Large intestine (tissue), 3 donors: ENCODE data around the gene SYP. TPM values are rescaled to one million over a fixed set of nuclear protein-coding genes. Genes with fewer than 3 reads are reported as not detected.
A peak's percentile ranks its signal among the peaks of the same experiment; 100 is the strongest.

ENCODE experiments used
- DNase-seq, 2 donors: peaks; one replicate each; pipeline versions ENCODE4 v3.0.0 to v3.0.0-alpha.2; 2013
- H3K27ac ChIP-seq: one replicate; pipeline ENCODE4 v1.5.1; 2013; ENCODE audit warnings: low read length
- H3K27me3 ChIP-seq: 2 replicates; pipeline ENCODE4 v1.6.1; 2013; ENCODE audit warnings: low read length; ENCODE audit not compliant: control insufficient read depth, insufficient read depth
- H3K36me3 ChIP-seq: 2 replicates; pipeline ENCODE4 v1.6.1; 2013; ENCODE audit warnings: low read length; ENCODE audit not compliant: control insufficient read depth, insufficient read depth
- H3K4me1 ChIP-seq: one replicate; pipeline ENCODE4 v1.6.1; 2013; ENCODE audit warnings: low read length; ENCODE audit not compliant: control insufficient read depth, insufficient read depth
- H3K4me3 ChIP-seq: one replicate; pipeline ENCODE4 v1.5.1; 2013; ENCODE audit warnings: low read length
- H3K9me3 ChIP-seq: one replicate; pipeline ENCODE4 v1.6.1; 2013; ENCODE audit warnings: mild to moderate bottlenecking, low read depth, low read length, moderate library complexity; ENCODE audit not compliant: control insufficient read depth
- WGBS: methylation state at CpG from one replicate; pipeline ENCODE4 v1.1.5; 2013; ENCODE audit warnings: low lambda C conversion rate; ENCODE audit not compliant: insufficient coverage; 5-methylcytosine and 5-hydroxymethylcytosine counted together
- polyA plus RNA-seq: library from polyadenylated mRNA; unstranded; fragments of 120-200 nt; gene quantifications from one replicate; pipeline ENCODE4 v1.2.1, GENCODE V29; 2013

The SYP gene
- polyA plus RNA-seq, 1 donor = 20.2 TPM

GRCh38 chrX:49206543-49206942 lies 6.5 kb upstream of the SYP start:
- Histone ChIP-seq H3K9me3 (no peaks in the 10 kb centered on the region), H3K27me3 (peaks cover 9% of the 10 kb centered on the region), H3K4me3 (no peak overlapping the region), H3K27ac (no peak overlapping the region), H3K4me1 (no peaks in the 10 kb centered on the region), H3K36me3 (no peaks in the 10 kb centered on the region)
- no peak for DNase-seq
- no CpG with 5 or more reads among the region's 8 CpGs for WGBS

GRCh38 chrX:49205443-49205842 lies 5.5 kb upstream of the SYP start:
- H3K27me3 ChIP-seq = peaks cover 9% of the 10 kb centered on the region
- no CpG with 5 or more reads among the region's 13 CpGs for WGBS

GRCh38 chrX:49204709-49205108 lies 4.7 kb upstream of the SYP start:
- no peak for DNase-seq
- Histone ChIP-seq H3K4me1 (no peaks in the 10 kb centered on the region), H3K27ac (no peak overlapping the region), H3K4me3 (no peak overlapping the region), H3K36me3 (no peaks in the 10 kb centered on the region), H3K9me3 (no peaks in the 10 kb centered on the region), H3K27me3 (peaks cover 5% of the 10 kb centered on the region)
- WGBS = 100% methylated on average over 1 of the region's 4 CpGs

More at GRCh38 chrX:49205443-49205842, 5.5 kb upstream of the SYP start:
- Histone ChIP-seq H3K4me1 (no peaks in the 10 kb centered on the region), H3K9me3 (no peaks in the 10 kb centered on the region), H3K4me3 (no peak overlapping the region), H3K27ac (no peak overlapping the region), H3K36me3 (no peaks in the 10 kb centered on the region)
- no peak for DNase-seq

- no CpG with 5 or more reads among the region's 6 CpGs for WGBS
Observed at GRCh38 chrX:49204017-49204416, 4.0 kb upstream of the SYP start.

GRCh38 chrX:49203536-49203935 lies 3.5 kb upstream of the SYP start:
- H3K4me1 ChIP-seq = no peaks in the 10 kb centered on the region
- no peak overlapping the region for H3K4me3 ChIP-seq
- no peaks in the 10 kb centered on the region for H3K9me3 ChIP-seq
- peaks cover 7% of the 10 kb centered on the region for H3K27me3 ChIP-seq
- no CpG with 5 or more reads among the region's 3 CpGs for WGBS
- H3K27ac ChIP-seq = no peak overlapping the region
- H3K36me3 ChIP-seq = no peaks in the 10 kb centered on the region
- no peak for DNase-seq

More at GRCh38 chrX:49204017-49204416, 4.0 kb upstream of the SYP start:
- no peaks in the 10 kb centered on the region for H3K9me3 ChIP-seq
- no peak for DNase-seq
- no peak overlapping the region for H3K4me3 ChIP-seq
- no peaks in the 10 kb centered on the region for H3K4me1 ChIP-seq
- peaks cover 4% of the 10 kb centered on the region for H3K27me3 ChIP-seq
- no peaks in the 10 kb centered on the region for H3K36me3 ChIP-seq
- no peak overlapping the region for H3K27ac ChIP-seq

GRCh38 chrX:49202022-49202421 lies 2.0 kb upstream of the SYP start:
- WGBS = 20% methylated on average over 1 of the region's 2 CpGs

GRCh38 chrX:49199315-49199595 lies 738 bp downstream of the SYP start:
- Histone ChIP-seq H3K4me3 (peak overlapping the region; percentile 26), H3K27ac (no peak overlapping the region), H3K9me3 (no peaks in the 10 kb centered on the region), H3K4me1 (no peaks in the 10 kb centered on the region), H3K27me3 (peaks cover 7% of the 10 kb centered on the region), H3K36me3 (no peaks in the 10 kb centered on the region)
- DNase-seq = no peak
- WGBS = no CpG with 5 or more reads among the region's 11 CpGs

More at GRCh38 chrX:49202022-49202421, 2.0 kb upstream of the SYP start:
- H3K36me3 ChIP-seq = no peaks in the 10 kb centered on the region
- H3K4me3 ChIP-seq = no peak overlapping the region
- H3K27me3 ChIP-seq = peaks cover 7% of the 10 kb centered on the region
- no peak for DNase-seq
- H3K9me3 ChIP-seq = no peaks in the 10 kb centered on the region
- no peak overlapping the region for H3K27ac ChIP-seq
- H3K4me1 ChIP-seq = no peaks in the 10 kb centered on the region

GRCh38 chrX:49198540-49199314 lies 1.3 kb downstream of the SYP start:
- no peak overlapping the region for H3K27ac ChIP-seq
- H3K9me3 ChIP-seq = no peaks in the 10 kb centered on the region
- no peak for DNase-seq
- H3K36me3 ChIP-seq = no peaks in the 10 kb centered on the region
- H3K27me3 ChIP-seq = peaks cover 7% of the 10 kb centered on the region
- H3K4me3 ChIP-seq = no peak overlapping the region
- no CpG with 5 or more reads among the region's 12 CpGs for WGBS
- no peaks in the 10 kb centered on the region for H3K4me1 ChIP-seq

GRCh38 chrX:49197543-49198087 lies 2.4 kb downstream of the SYP start:
- no CpG with 5 or more reads among the region's 13 CpGs for WGBS
- H3K9me3 ChIP-seq = no peaks in the 10 kb centered on the region
- no peak overlapping the region for H3K4me3 ChIP-seq
- peaks cover 7% of the 10 kb centered on the region for H3K27me3 ChIP-seq
- H3K27ac ChIP-seq = no peak overlapping the region
- H3K36me3 ChIP-seq = no peaks in the 10 kb centered on the region
- DNase-seq = no peak
- no peaks in the 10 kb centered on the region for H3K4me1 ChIP-seq

GRCh38 chrX:49193542-49193964 lies 6.4 kb downstream of the SYP start:
- no CpG with 5 or more reads among the region's 2 CpGs for WGBS
- Histone ChIP-seq H3K36me3 (no peaks in the 10 kb centered on the region), H3K9me3 (no peaks in the 10 kb centered on the region), H3K27ac (no peak overlapping the region), H3K27me3 (no peaks in the 10 kb centered on the region), H3K4me1 (peaks cover 6% of the 10 kb centered on the region), H3K4me3 (no peak overlapping the region)
- no peak for DNase-seq
